HepG2 (cell line): ENCODE results near the gene DNMT3L. TPM values are rescaled to one million over a fixed set of nuclear protein-coding genes. Genes with fewer than 3 reads are reported as not detected.

Experiments
- CCAR2 ChIP-seq: fragments of 200-400 bp; formaldehyde crosslinking; optimal IDR thresholded peaks from 2 replicates; pipeline ENCODE3; 2018; ENCODE audit warnings: low read depth, mild to moderate bottlenecking, low read length, moderate library complexity
- CEBPB ChIP-seq: IDR thresholded peaks from 2 replicates; pipeline ENCODE4 v1.6.1; 2011; ENCODE audit warnings: low read depth, low read length, improper control_type of control experiment, borderline replicate concordance
- EED ChIP-seq: sonication (generic); formaldehyde crosslinking; IDR thresholded peaks from 2 replicates; pipeline ENCODE4 v1.5.0; 2020; ENCODE audit warnings: mild to moderate bottlenecking, missing genetic modification reagents
- GABPB1 ChIP-seq: IDR thresholded peaks from 2 replicates; pipeline ENCODE4 v1.6.1; 2016; ENCODE audit warnings: mild to moderate bottlenecking, missing genetic modification reagents, moderate library complexity, missing compliant biosample characterization
- JUNB ChIP-seq: sonication (generic); formaldehyde crosslinking; IDR thresholded peaks from 2 replicates; pipeline ENCODE4 v1.8.0; 2022; ENCODE audit warnings: missing genetic modification reagents, mild to moderate bottlenecking, borderline replicate concordance
- MXD3 ChIP-seq: IDR thresholded peaks from 2 replicates; pipeline ENCODE4 v1.6.1; 2016; ENCODE audit warnings: mild to moderate bottlenecking, missing biosample characterization, missing genetic modification reagents
- NFATC3 ChIP-seq: sonication (generic); formaldehyde crosslinking; IDR thresholded peaks from 2 replicates; pipeline ENCODE4 v1.5.1; 2020; ENCODE audit warnings: mild to moderate bottlenecking, missing genetic modification reagents
- POLR2G ChIP-seq: fragments of 200-400 bp; formaldehyde crosslinking; IDR thresholded peaks from 2 replicates; pipeline ENCODE4 v1.6.1; 2018; ENCODE audit warnings: mild to moderate bottlenecking, low read depth, low read length, moderate library complexity
- PRDM15 ChIP-seq: sonication (generic); formaldehyde crosslinking; IDR thresholded peaks from 2 replicates; pipeline ENCODE4 v1.4.0; 2020; ENCODE audit warnings: missing genetic modification reagents
- TBX2 ChIP-seq: sonication (generic); formaldehyde crosslinking; IDR thresholded peaks from 2 replicates; pipeline ENCODE4 v1.5.0; 2020; ENCODE audit warnings: missing genetic modification reagents, mild to moderate bottlenecking, borderline replicate concordance
- THYN1 ChIP-seq: sonication (generic); formaldehyde crosslinking; IDR thresholded peaks from 2 replicates; pipeline ENCODE4 v1.8.1; 2023; ENCODE audit warnings: low read depth, mild to moderate bottlenecking, moderate library complexity, missing genetic modification reagents, borderline replicate concordance
- TP53 ChIP-seq: sonication (generic); formaldehyde crosslinking; conservative IDR thresholded peaks from 2 replicates; pipeline ENCODE4 v1.4.0; 2020; ENCODE audit warnings: missing genetic modification reagents
- USF2 ChIP-seq, 2 experiments: sonication (generic) in 1 of 2; formaldehyde crosslinking in 1 of 2; IDR thresholded peaks; 2 replicates each; pipeline versions ENCODE4 v1.5.1 to v1.6.1; 2011 to 2020; ENCODE audit warnings: borderline replicate concordance in 1 of 2, low read depth in 1 of 2, low read length in 1 of 2, mild to moderate bottlenecking in 1 of 2, missing genetic modification reagents in 1 of 2, moderate library complexity in 1 of 2
- ZBTB20 ChIP-seq: sonication (generic); formaldehyde crosslinking; IDR thresholded peaks from 2 replicates; pipeline ENCODE4 v1.8.1; 2023; ENCODE audit warnings: missing genetic modification reagents, low read depth, mild to moderate bottlenecking, borderline replicate concordance
- ZKSCAN1 ChIP-seq: fragments of 150-350 bp; IDR thresholded peaks from 2 replicates; pipeline ENCODE4 v1.6.1; 2014; ENCODE audit warnings: low read length
- ZNF207 ChIP-seq: fragments of 450-650 bp; IDR thresholded peaks from 2 replicates; pipeline ENCODE4 v1.6.1; 2016; ENCODE audit warnings: antibody characterized with exemption, borderline replicate concordance
- ZNF329 ChIP-seq: sonication (generic); formaldehyde crosslinking; IDR thresholded peaks from 2 replicates; pipeline ENCODE4 v1.9.0; 2021; ENCODE audit warnings: low read depth, mild to moderate bottlenecking, missing genetic modification reagents
- ZNF44 ChIP-seq: sonication (generic); formaldehyde crosslinking; IDR thresholded peaks from 2 replicates; pipeline ENCODE4 v1.5.1; 2020; ENCODE audit warnings: mild to moderate bottlenecking, missing genetic modification reagents
- ZNF510 ChIP-seq: sonication (generic); formaldehyde crosslinking; IDR thresholded peaks from 2 replicates; pipeline ENCODE4 v1.4.0; 2020; ENCODE audit warnings: low read depth, mild to moderate bottlenecking, missing genetic modification reagents
- ZNF570 ChIP-seq: sonication (generic); formaldehyde crosslinking; IDR thresholded peaks from 2 replicates; pipeline ENCODE4 v1.4.0; 2020; ENCODE audit warnings: mild to moderate bottlenecking, missing genetic modification reagents, borderline replicate concordance
- ZNF75D ChIP-seq: sonication (generic); formaldehyde crosslinking; IDR thresholded peaks from 2 replicates; pipeline ENCODE4 v1.8.1; 2023; ENCODE audit warnings: missing genetic modification reagents, mild to moderate bottlenecking, borderline replicate concordance
- polyA plus RNA-seq, 8 experiments: library from polyadenylated mRNA; depleted of rRNA in 3 of 8; stranded (reverse) in 7 of 8; unstranded in 1 of 8; fragments of >200 nt; fragmentation: Illumina TruSeq in 4 of 8; extraction: Trizol in 4 of 8; gene quantifications; 2 replicates each; pipeline versions ENCODE4 v1.2.1 to v1.2.3, GENCODE V29; 2011 to 2016; ENCODE audit warnings: low read depth in 4 of 8, missing spikeins in 1 of 8, mixed read lengths in 1 of 8; ENCODE audit not compliant: insufficient read depth in 1 of 8
- total RNA-seq, 5 experiments: library from RNA; depleted of rRNA; stranded (reverse); fragments of >200 nt; fragmentation: Illumina TruSeq; extraction: Trizol; gene quantifications; 2 replicates each; pipeline ENCODE4 v1.2.3, GENCODE V29; 2016; ENCODE audit warnings: low read depth in 1 of 5
- TF ChIP-seq, protein P1 (sequence below): sonication (generic); formaldehyde crosslinking; IDR thresholded peaks from 2 replicates; pipeline ENCODE4 v1.8.1; 2023; ENCODE audit warnings: mild to moderate bottlenecking, inconsistent platforms, moderate library complexity, missing genetic modification reagents, borderline replicate concordance

DNMT3L gene
- total and polyA plus RNA-seq, 2 of the 13 experiments (the other 11 are each of a cell fraction or from before 2014, with no cell fraction given): 0.75 to 1.7 TPM

DNA sequence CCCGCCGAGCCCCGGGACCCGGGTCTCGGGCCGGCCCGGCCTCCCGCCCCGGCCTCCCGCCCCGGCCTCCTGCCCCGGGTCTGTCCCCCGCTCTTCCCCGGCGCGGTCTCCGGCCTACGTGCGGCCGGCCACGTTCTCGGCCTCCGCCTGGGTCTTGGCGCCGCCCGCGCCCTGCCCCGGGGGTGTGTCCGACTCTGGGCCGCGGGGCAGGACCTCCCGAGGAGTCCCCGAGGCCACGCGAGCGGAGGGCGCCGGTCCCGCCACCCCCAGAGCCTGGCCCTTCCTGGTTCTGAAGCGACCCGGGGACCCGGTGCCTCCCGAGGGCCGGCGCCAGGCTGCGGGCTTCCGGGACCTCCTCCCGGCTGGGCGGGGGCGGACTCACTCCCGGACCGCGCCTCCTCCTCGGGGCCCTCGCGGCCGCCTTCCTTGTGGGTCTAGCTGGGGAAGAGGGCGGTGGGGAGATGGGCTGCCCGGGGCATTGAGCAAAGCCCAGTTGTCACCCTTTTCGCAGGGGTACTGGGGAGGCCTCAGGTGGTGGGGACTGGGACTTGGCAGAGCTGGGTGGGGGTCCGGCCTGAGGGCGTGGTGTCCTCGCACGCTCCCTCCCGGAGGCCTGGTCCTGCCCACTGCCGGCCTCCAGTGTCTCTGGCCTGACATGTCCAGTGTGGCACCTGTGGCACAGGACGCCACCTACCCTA is 38.7 kb upstream of the DNMT3L start (continued):
- no peak for TF ChIP-seq USF2 (IDR thresholded peaks at IDR 0.05; ENCODE audit: low read depth, low read length)
- TF ChIP-seq USF2 (CRISPR knock-in tag; IDR thresholded peaks at IDR 0.05; ENCODE audit: borderline replicate concordance): no peak
- 0 out of 2 replicates have a peak, but pooled peaks have one; percentile 37 for TF ChIP-seq ZBTB20
- peak; percentile 53; the same call in 1 of the 2 replicates for TF ChIP-seq TBX2 (CRISPR knock-in tag)
- no peak for TF ChIP-seq TP53 (CRISPR knock-in tag)
- TF ChIP-seq MXD3 (CRISPR knock-in tag): 0 out of 2 replicates have a peak, but pooled peaks have one; percentile 53
- no peak for TF ChIP-seq ZNF329 (CRISPR knock-in tag)
- no peak for TF ChIP-seq ZNF570 (CRISPR knock-in tag)
- TF ChIP-seq ZNF207: no peak
- no peak for TF ChIP-seq ZNF510
- no peak for TF ChIP-seq ZNF44 (CRISPR knock-in tag)
- peak; percentile 66 for TF ChIP-seq POLR2G
- no peak for TF ChIP-seq EED (CRISPR knock-in tag)
- TF ChIP-seq CCAR2: no peak
- TF ChIP-seq ZNF75D: no peak
- TF ChIP-seq PRDM15 (CRISPR knock-in tag): no peak
- TF ChIP-seq NFATC3: no peak
- no peak for TF ChIP-seq CEBPB
- no peak for TF ChIP-seq ZKSCAN1
- TF ChIP-seq JUNB (CRISPR knock-in tag): no peak
- TF ChIP-seq, protein P1, sequence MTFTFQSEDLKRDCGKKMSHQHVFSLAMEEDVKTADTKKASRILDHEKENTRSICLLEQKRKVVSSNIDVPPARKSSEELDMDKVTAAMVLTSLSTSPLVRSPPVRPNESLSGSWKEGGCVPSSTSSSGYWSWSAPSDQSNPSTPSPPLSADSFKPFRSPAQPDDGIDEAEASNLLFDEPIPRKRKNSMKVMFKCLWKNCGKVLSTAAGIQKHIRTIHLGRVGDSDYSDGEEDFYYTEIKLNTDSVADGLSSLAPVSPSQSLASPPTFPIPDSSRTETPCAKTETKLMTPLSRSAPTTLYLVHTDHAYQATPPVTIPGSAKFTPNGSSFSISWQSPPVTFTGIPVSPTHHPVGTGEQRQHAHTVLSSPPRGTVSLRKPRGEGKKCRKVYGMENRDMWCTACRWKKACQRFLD (CRISPR knock-in tag): no peak
- no peak for TF ChIP-seq THYN1 (CRISPR knock-in tag)
- TF ChIP-seq GABPB1 (CRISPR knock-in tag): peak; percentile 83
